Neural cell (in vitro differentiated cells): ENCODE measurements around the gene EMC9.

Experiments
- EZH2 ChIP-seq: fragments of 200-600, 300-800 bp; shearing (Covaris generic), sonication (generic); IDR thresholded peaks from 2 replicates; pipeline ENCODE4 v1.6.1; 2014; ENCODE audit warnings: antibody characterized with exemption, low read length, borderline replicate concordance, mild to moderate bottlenecking; ENCODE audit not compliant: insufficient read depth, poor library complexity, severe bottlenecking
- POLR2AphosphoS5 ChIP-seq: IDR thresholded peaks from 2 replicates; pipeline ENCODE4 v1.6.1; 2012
- TF ChIP-seq, protein P1 (sequence below): fragments of 450-650 bp; IDR thresholded peaks from 2 replicates; pipeline ENCODE4 v1.5.1; 2014; ENCODE audit warnings: antibody characterized with exemption, mild to moderate bottlenecking, moderate library complexity; ENCODE audit not compliant: poor library complexity, severe bottlenecking

- TF ChIP-seq, protein P1, sequence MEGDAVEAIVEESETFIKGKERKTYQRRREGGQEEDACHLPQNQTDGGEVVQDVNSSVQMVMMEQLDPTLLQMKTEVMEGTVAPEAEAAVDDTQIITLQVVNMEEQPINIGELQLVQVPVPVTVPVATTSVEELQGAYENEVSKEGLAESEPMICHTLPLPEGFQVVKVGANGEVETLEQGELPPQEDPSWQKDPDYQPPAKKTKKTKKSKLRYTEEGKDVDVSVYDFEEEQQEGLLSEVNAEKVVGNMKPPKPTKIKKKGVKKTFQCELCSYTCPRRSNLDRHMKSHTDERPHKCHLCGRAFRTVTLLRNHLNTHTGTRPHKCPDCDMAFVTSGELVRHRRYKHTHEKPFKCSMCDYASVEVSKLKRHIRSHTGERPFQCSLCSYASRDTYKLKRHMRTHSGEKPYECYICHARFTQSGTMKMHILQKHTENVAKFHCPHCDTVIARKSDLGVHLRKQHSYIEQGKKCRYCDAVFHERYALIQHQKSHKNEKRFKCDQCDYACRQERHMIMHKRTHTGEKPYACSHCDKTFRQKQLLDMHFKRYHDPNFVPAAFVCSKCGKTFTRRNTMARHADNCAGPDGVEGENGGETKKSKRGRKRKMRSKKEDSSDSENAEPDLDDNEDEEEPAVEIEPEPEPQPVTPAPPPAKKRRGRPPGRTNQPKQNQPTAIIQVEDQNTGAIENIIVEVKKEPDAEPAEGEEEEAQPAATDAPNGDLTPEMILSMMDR, result no peak
- no peak for TF ChIP-seq EZH2
- TF ChIP-seq POLR2AphosphoS5, result no peak
Observed at GRCh38 chr14:24144451-24144850, 3.1 kb upstream of the EMC9 start.
